IMR-90 (cell line): ENCODE measurements around the gene HES1. TPM values are rescaled to one million over a fixed set of nuclear protein-coding genes. Genes with fewer than 3 reads are reported as not detected.
A peak's percentile ranks its signal among the peaks of the same experiment; 100 is the strongest.
"Not testable (repeated sequence)": the region's sequence is repeated elsewhere in the genome, so short reads cannot be mapped to it uniquely, and the experiment has no call there.

ENCODE experiments used
- ATAC-seq: fragments of 200-7000 bp; cut with Tn5 transposase; 2 replicates; pipeline ENCODE4 v1.9.1; 2020; ENCODE audit warnings: low read depth, mild to moderate bottlenecking, moderate library complexity
- BruUV-seq: library from RNA; stranded (reverse); fragments of 400-500 nt; replicated peaks from 2 replicates; lab custom pipeline; 2021; lab: Mats Ljungman, UMichigan
- CTCF ChIA-PET: fragments of 300-600 bp; formaldehyde crosslinking; extraction: SDS; loops from one replicate; lab custom pipeline; 2021; ENCODE audit warnings: antibody characterized with exemption; lab: Yijun Ruan, JAX
- POLR2A ChIA-PET: fragments of 300-600 bp; sonication (Branson Sonifier 250); formaldehyde crosslinking; loops from one replicate; lab custom pipeline; 2022; ENCODE audit warnings: antibody characterized with exemption; ENCODE audit not compliant: unreplicated experiment; lab: Charles Lee
- DNase-seq: peaks from one replicate; pipeline ENCODE4 v3.0.0; 2013
- H2AFZ ChIP-seq: replicated peaks from 2 replicates; pipeline ENCODE3; 2013; ENCODE audit warnings: low read length, mild to moderate bottlenecking; ENCODE audit not compliant: poor library complexity
- H2AK5ac ChIP-seq: 2 replicates; pipeline ENCODE4 v1.6.1; 2013; ENCODE audit warnings: low read depth, low read length, inconsistent platforms
- H2AK9ac ChIP-seq: replicated peaks from 2 replicates; pipeline ENCODE3; 2013; ENCODE audit warnings: mild to moderate bottlenecking, low read depth, low read length, moderate library complexity; ENCODE audit not compliant: poor library complexity
- H2BK120ac ChIP-seq: 2 replicates; pipeline ENCODE4 v1.6.1; 2013; ENCODE audit warnings: low read depth, low read length, inconsistent platforms
- H2BK15ac ChIP-seq: 3 replicates; pipeline ENCODE4 v1.6.1; 2013; ENCODE audit warnings: low read depth, low read length, inconsistent platforms
- H2BK20ac ChIP-seq: 2 replicates; pipeline ENCODE4 v1.6.1; 2013; ENCODE audit warnings: low read depth, mild to moderate bottlenecking, inconsistent platforms, low read length, moderate library complexity
- H2BK5ac ChIP-seq: 2 replicates; pipeline ENCODE4 v1.6.1; 2013; ENCODE audit warnings: mild to moderate bottlenecking, low read depth, low read length, inconsistent platforms; ENCODE audit not compliant: poor library complexity, severe bottlenecking
- H3K14ac ChIP-seq: replicated peaks from 2 replicates; pipeline ENCODE4 v1.6.1; 2013; ENCODE audit warnings: low read depth, low read length, inconsistent platforms
- H3K18ac ChIP-seq: 2 replicates; pipeline ENCODE4 v1.6.1; 2013; ENCODE audit warnings: low read depth, low read length, control low read depth
- H3K23ac ChIP-seq: 2 replicates; pipeline ENCODE4 v1.6.1; 2013; ENCODE audit warnings: low read depth, low read length, inconsistent platforms
- H3K27ac ChIP-seq: 2 replicates; pipeline ENCODE4 v1.5.1; 2013; ENCODE audit warnings: mild to moderate bottlenecking, control low read depth, low read length; ENCODE audit not compliant: insufficient read depth
- H3K27me3 ChIP-seq: 2 replicates; pipeline ENCODE4 v1.6.1; 2013; ENCODE audit warnings: low read length; ENCODE audit not compliant: control insufficient read depth, insufficient read depth
- H3K36me3 ChIP-seq: 2 replicates; pipeline ENCODE4 v1.6.1; 2013; ENCODE audit warnings: low read length, mixed read lengths; ENCODE audit not compliant: control insufficient read depth, insufficient read depth
- H3K4ac ChIP-seq: 2 replicates; pipeline ENCODE4 v1.6.1; 2013; ENCODE audit warnings: low read depth, low read length, inconsistent platforms
- H3K4me1 ChIP-seq: 2 replicates; pipeline ENCODE4 v1.6.1; 2013; ENCODE audit warnings: low read length, mixed read lengths; ENCODE audit not compliant: control insufficient read depth, insufficient read depth
- H3K4me2 ChIP-seq: 2 replicates; pipeline ENCODE4 v1.6.1; 2013; ENCODE audit warnings: low read depth, mild to moderate bottlenecking, control low read depth, low read length, moderate library complexity
- H3K4me3 ChIP-seq: 2 replicates; pipeline ENCODE4 v1.5.1; 2013; ENCODE audit warnings: low read depth, mild to moderate bottlenecking, control low read depth, low read length, moderate library complexity; ENCODE audit not compliant: insufficient read depth
- H3K56ac ChIP-seq: 2 replicates; pipeline ENCODE4 v1.6.1; 2013; ENCODE audit warnings: low read length, inconsistent platforms; ENCODE audit not compliant: insufficient read depth; ENCODE audit errors: extremely low read depth
- H3K79me1 ChIP-seq, 2 experiments: 2 replicates each; pipeline ENCODE4 v1.6.1; 2013; ENCODE audit warnings: low read length in 2 of 2, inconsistent platforms in 1 of 2, low read depth in 1 of 2
- H3K9ac ChIP-seq: 2 replicates; pipeline ENCODE4 v1.6.1; 2013; ENCODE audit warnings: low read depth, low read length, control low read depth
- H3K9me1 ChIP-seq: 2 replicates; pipeline ENCODE4 v1.6.1; 2013; ENCODE audit warnings: low read length, inconsistent platforms; ENCODE audit not compliant: insufficient read depth
- H3K9me3 ChIP-seq: 2 replicates; pipeline ENCODE4 v1.6.1; 2013; ENCODE audit warnings: low read length; ENCODE audit not compliant: control insufficient read depth, insufficient read depth
- H4K20me1 ChIP-seq: 2 replicates; pipeline ENCODE4 v1.6.1; 2013; ENCODE audit warnings: low read length, inconsistent platforms; ENCODE audit not compliant: insufficient read depth
- H4K5ac ChIP-seq: 2 replicates; pipeline ENCODE4 v1.6.1; 2013; ENCODE audit warnings: mild to moderate bottlenecking, low read depth, low read length, control low read depth
- H4K8ac ChIP-seq, 2 experiments: 2 replicates each; pipeline ENCODE4 v1.6.1; 2013; ENCODE audit warnings: low read depth in 2 of 2, low read length in 2 of 2, control low read depth in 1 of 2, inconsistent platforms in 1 of 2
- H4K91ac ChIP-seq: 2 replicates; pipeline ENCODE4 v1.6.1; 2013; ENCODE audit warnings: low read depth, low read length, inconsistent platforms; ENCODE audit not compliant: insufficient read depth
- CEBPB ChIP-seq: IDR thresholded peaks from 2 replicates; pipeline ENCODE4 v1.6.1; 2012; ENCODE audit warnings: low read depth, low read length, improper control_type of control experiment
- POLR2A ChIP-seq: IDR thresholded peaks from 2 replicates; pipeline ENCODE4 v1.6.1; 2012; ENCODE audit warnings: mild to moderate bottlenecking, low read depth, low read length
- WGBS, 2 experiments: methylation state at CpG; one replicate each; pipeline versions ENCODE4 v1.1.5 to v1.1.7; 2013; ENCODE audit warnings: missing lambda C conversion rate in 2 of 2; ENCODE audit not compliant: insufficient read length in 1 of 2; ENCODE audit errors: extremely low coverage in 2 of 2; 5-methylcytosine and 5-hydroxymethylcytosine counted together
- dilution Hi-C: fragments of 300-500 bp; cut with HindIII; formaldehyde crosslinking; loops from one replicate; pipeline ENCODE4 v1.14.3; 2018; ENCODE audit warnings: low sequenced_read_pairs; ENCODE audit not compliant: unreplicated experiment
- in situ Hi-C: fragments of 300-500 bp; cut with MboI; formaldehyde crosslinking; loops from 3 replicates; pipeline ENCODE4 v1.14.3; 2019; ENCODE audit warnings: low sequenced_read_pairs, inconsistent platforms, mixed read lengths
- intact Hi-C: fragments of 100-400 bp; cut with micrococcal nuclease; formaldehyde crosslinking; loops from 2 replicates; pipeline ENCODE4 v1.10.0; 2022
- polyA plus RNA-seq, 3 experiments: library from polyadenylated mRNA; depleted of rRNA; stranded (reverse); fragments of >200 nt; gene quantifications; 2 replicates each; pipeline ENCODE4 v1.2.3, GENCODE V29; 2012; ENCODE audit warnings: low replicate concordance in 1 of 3
- total RNA-seq: library from RNA; depleted of rRNA; stranded (reverse); fragments of >200 nt; gene quantifications from 2 replicates; pipeline ENCODE4 v1.2.3, GENCODE V29; 2012

HES1 gene
- total and polyA plus RNA-seq, 2 of the 4 experiments (the other 2 are of a cell fraction): 3.6 to 6.7 TPM

- H2AFZ ChIP-seq: no peak overlapping the region
- H2BK5ac ChIP-seq: no peak overlapping the region
- no peak overlapping the region for H4K5ac ChIP-seq
- no peak overlapping the region for H3K18ac ChIP-seq
- ChIA-PET CTCF (no interaction called here), POLR2A (no interaction called here)
- H3K9me3 ChIP-seq: no peaks in the 10 kb centered on the region
- H4K8ac ChIP-seq: no peak overlapping the region
- H2AK5ac ChIP-seq: no peak overlapping the region
- H3K14ac ChIP-seq: no peak overlapping the region
- H4K91ac ChIP-seq: no peak overlapping the region
- peaks cover 7% of the 10 kb centered on the region; the same call in 1 of the 2 replicates for H3K27me3 ChIP-seq
- no peak for TF ChIP-seq POLR2A
- TF ChIP-seq CEBPB: 0 out of 2 replicates have a peak, but pooled peaks have one; percentile 11
- no peak overlapping the region for H2BK15ac ChIP-seq
- H3K4me2 ChIP-seq: no peak overlapping the region
- H2AK9ac ChIP-seq: no peak overlapping the region
- H3K23ac ChIP-seq: no peak overlapping the region
- no CpG with 5 or more reads among the region's 2 CpGs for WGBS, 2 experiments
- in situ Hi-C loops: no loop called here
- no peak overlapping the region for H2BK120ac ChIP-seq
- peak; percentile 72 for DNase-seq
- dilution Hi-C loops: no loop called here
- H3K4me3 ChIP-seq: no peak overlapping the region
- peak overlapping the region; percentile 49; the same call in 1 of the 2 replicates for H2BK20ac ChIP-seq
- no peak overlapping the region for H3K4ac ChIP-seq
- no peaks in the 10 kb centered on the region for H3K36me3 ChIP-seq
- BruUV-seq: no TSS peak
- no peak overlapping the region for H3K9ac ChIP-seq
- H4K20me1 ChIP-seq: no peaks in the 10 kb centered on the region
- H3K27ac ChIP-seq: no peak overlapping the region
- H3K9me1 ChIP-seq: no peaks in the 10 kb centered on the region
- intact Hi-C loops: no loop called here
- peaks cover 5% of the 10 kb centered on the region; the same call in 1 of the 2 replicates for H3K4me1 ChIP-seq
- H3K56ac ChIP-seq: no peak overlapping the region
- H3K79me1 ChIP-seq: no peaks in the 10 kb centered on the region
- 0 out of 2 replicates have a peak, but pooled peaks have one; percentile 8 for ATAC-seq
Observed at GRCh38 chr3:194091141-194091540, 44.8 kb upstream of the HES1 start.

- H2BK5ac ChIP-seq, H2AFZ ChIP-seq, H3K9me1 ChIP-seq, H3K18ac ChIP-seq, POLR2A ChIA-PET, intact Hi-C loops, H3K9me3 ChIP-seq, CTCF ChIA-PET, H4K91ac ChIP-seq, H3K27me3 ChIP-seq, H2AK5ac ChIP-seq, H2AK9ac ChIP-seq, H3K36me3 ChIP-seq, H3K79me1 ChIP-seq, H3K27ac ChIP-seq, H3K23ac ChIP-seq, H4K8ac ChIP-seq, H3K4me3 ChIP-seq, H3K4me2 ChIP-seq, H4K5ac ChIP-seq, ATAC-seq, H2BK120ac ChIP-seq, DNase-seq, H2BK20ac ChIP-seq, BruUV-seq, H4K20me1 ChIP-seq, H3K4me1 ChIP-seq, H3K9ac ChIP-seq, H3K14ac ChIP-seq, H3K4ac ChIP-seq, H3K56ac ChIP-seq, in situ Hi-C loops, dilution Hi-C loops, H2BK15ac ChIP-seq: not testable (repeated sequence)
- WGBS, 2 experiments: no CpG with 5 or more reads among the region's 6 CpGs
Observed at GRCh38 chr3:194091897-194092296, 44.1 kb upstream of the HES1 start.
